Endometrial microvascular endothelial cells (primary cell): ENCODE results near the gene ARID5B. TPM values are rescaled to one million over a fixed set of nuclear protein-coding genes. Genes with fewer than 3 reads are reported as not detected.
"Not testable (repeated sequence)": the region's sequence is repeated elsewhere in the genome, so short reads cannot be mapped to it uniquely, and the experiment has no call there.

Experiments
- in situ Hi-C: cut with HindIII; loops from 2 replicates; pipeline ENCODE4 v1.10.0; 2017; ENCODE audit warnings: low sequenced_read_pairs, low pct_unique_long_range_greater_than_20kb; ENCODE audit errors: inconsistent ontology term
- total RNA-seq: library from RNA; depleted of rRNA; stranded (reverse); fragments of >200 nt; gene quantifications from one replicate; pipeline ENCODE4 v1.2.3, GENCODE V29; 2015; ENCODE audit errors: inconsistent ontology term

ARID5B gene
- total RNA-seq, 1 donor from 2014 or later: 3.4 TPM

- in situ Hi-C loops: no loop called here
Measured at GRCh38 chr10:61974601-61975390, 73.3 kb downstream of the ARID5B start.

GRCh38 chr10:61975391-61975932 lies 74.0 kb downstream of the ARID5B start:
- in situ Hi-C loops: no loop called here

GRCh38 chr10:61976951-61977721 lies 75.6 kb downstream of the ARID5B start:
- in situ Hi-C loops: not testable (repeated sequence)

- in situ Hi-C loops: no loop called here
Measured at GRCh38 chr10:61978965-61979364, 77.5 kb downstream of the ARID5B start.

- in situ Hi-C loops: no loop called here
Measured at GRCh38 chr10:61981460-61981859, 80.0 kb downstream of the ARID5B start.

GRCh38 chr10:61983255-61983654 lies 81.8 kb downstream of the ARID5B start:
- in situ Hi-C loops: no loop called here

GRCh38 chr10:61984803-61985418 lies 83.4 kb downstream of the ARID5B start:
- in situ Hi-C loops: no loop called here

- in situ Hi-C loops: no loop called here
Measured at GRCh38 chr10:61985715-61986114, 84.2 kb downstream of the ARID5B start.

- in situ Hi-C loops: no loop called here
Measured at GRCh38 chr10:61986382-61986781, 84.9 kb downstream of the ARID5B start.

GRCh38 chr10:61986788-61987492 lies 85.4 kb downstream of the ARID5B start:
- in situ Hi-C loops: no loop called here

GRCh38 chr10:61987537-61987936 lies 86.0 kb downstream of the ARID5B start:
- in situ Hi-C loops: no loop called here

GRCh38 chr10:61987951-61988379 lies 86.5 kb downstream of the ARID5B start:
- in situ Hi-C loops: no loop called here

- in situ Hi-C loops: no loop called here
Measured at GRCh38 chr10:61989995-61990760, 88.7 kb downstream of the ARID5B start.

GRCh38 chr10:61990761-61991135 lies 89.2 kb downstream of the ARID5B start:
- in situ Hi-C loops: no loop called here

GRCh38 chr10:61991166-61991565 lies 89.7 kb downstream of the ARID5B start:
- in situ Hi-C loops: no loop called here

GRCh38 chr10:61992059-61992460 lies 90.6 kb downstream of the ARID5B start:
- in situ Hi-C loops: no loop called here

- in situ Hi-C loops: no loop called here
Measured at GRCh38 chr10:61992671-61993668, 91.5 kb downstream of the ARID5B start.
